Activated naive CD4-positive, alpha-beta T cell treated with Interleukin-2 at 50 U/mL for 16 hours (primary cell): ENCODE measurements around the gene HEPHL1.
"Not testable (repeated sequence)": the region's sequence is repeated elsewhere in the genome, so short reads cannot be mapped to it uniquely, and the experiment has no call there.

ENCODE experiments used
- DNase-seq: peaks from one replicate; pipeline ENCODE4 v3.0.0-alpha.2; 2020

The HEPHL1 gene

DNA sequence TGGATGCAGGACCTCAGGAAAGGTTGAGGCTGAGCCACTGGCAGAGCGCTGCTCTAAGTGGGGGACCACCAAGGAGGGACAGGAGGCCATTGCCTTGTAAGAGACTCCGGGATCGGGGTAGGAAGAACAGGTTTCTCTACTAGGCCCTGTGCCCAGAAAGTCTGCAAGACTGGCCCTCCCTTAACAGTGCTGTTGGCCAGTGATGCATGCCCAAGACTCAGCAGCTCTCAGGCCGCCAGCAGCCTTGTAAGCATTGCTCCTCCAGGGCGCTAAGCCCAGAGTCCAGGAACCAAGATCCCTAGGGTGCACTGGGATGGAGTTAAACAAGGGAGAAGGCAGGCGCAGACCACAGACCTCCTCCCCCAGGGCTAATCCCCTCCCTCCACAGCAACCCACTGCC, 68.2 kb downstream of the HEPHL1 start:
- DNase-seq = no peak

DNA sequence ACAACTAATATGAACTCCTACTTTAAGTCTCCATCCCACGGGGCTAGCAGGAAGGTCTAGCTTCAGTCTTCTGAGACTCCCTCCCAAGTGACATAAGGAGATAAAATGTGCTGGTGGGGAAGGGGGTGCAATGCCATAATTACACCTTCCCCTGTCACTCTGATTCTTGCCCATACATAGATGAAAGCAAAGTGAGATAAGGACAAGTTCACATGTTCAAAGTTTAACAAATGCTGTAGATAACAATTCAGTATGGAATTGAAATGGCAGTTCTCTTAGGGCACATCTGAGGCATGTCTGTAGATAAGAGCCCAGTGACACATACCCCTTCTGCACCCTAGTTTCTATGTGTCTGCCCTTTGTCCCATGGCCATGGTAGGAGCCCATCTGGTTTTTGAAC, 69.2 kb downstream of the HEPHL1 start:
- DNase-seq = no peak

DNA sequence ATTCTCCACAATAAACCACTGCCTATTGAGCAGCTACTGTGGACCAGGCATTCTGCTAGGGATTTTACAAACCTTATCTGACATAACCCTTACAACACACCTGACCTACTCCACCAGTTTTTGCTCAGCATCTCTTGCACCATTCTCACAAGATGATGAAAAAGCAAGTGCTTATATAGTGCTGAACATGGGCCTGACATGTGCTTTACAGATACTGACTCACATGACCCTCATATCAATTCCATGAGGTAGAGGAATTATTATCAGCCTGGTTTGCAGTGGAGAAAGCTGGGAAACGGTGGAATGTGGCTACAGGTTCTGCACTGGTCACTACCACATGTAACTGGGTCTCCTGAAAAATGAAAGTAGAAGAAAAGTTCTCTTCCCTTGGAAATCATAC, 69.9 kb downstream of the HEPHL1 start:
- DNase-seq = no peak

DNA sequence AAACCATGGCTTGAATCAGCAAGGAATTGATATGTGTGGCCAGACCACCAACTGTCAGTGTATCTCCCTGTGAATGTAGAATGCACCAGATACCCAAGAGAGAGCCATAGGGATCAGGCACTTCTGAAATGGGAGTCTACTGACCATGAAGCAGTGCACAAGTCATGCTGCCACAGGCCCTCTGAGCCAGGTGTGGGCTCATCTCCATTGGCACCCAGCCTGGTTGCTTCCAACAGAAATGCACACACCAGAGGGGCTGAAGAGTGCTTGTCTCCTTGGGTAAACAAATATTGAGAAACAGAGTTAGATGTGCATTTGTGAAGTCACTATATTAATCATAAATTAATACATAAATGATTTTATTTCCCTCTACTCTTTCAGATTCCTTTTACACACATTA, 79.1 kb downstream of the HEPHL1 start:
- DNase-seq = no peak

DNA sequence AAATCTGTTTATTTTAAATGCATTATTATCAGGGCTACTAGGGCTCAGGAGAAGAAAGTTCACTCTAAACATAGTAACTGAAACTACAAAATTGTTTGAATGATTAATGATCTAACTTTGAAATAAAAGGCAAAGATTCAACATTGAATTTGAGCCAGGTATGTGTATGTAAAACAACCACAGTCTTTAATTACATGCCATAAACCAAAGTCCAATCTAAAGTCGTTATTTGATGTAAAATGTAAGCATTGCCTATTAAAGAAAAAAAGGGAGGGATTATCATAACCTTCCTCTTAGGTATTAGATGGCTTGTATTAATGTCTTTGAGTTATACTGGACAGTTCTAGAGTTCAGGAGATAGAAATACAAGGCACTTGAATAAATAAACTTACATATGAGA, 82.3 kb downstream of the HEPHL1 start:
- no peak for DNase-seq

DNA sequence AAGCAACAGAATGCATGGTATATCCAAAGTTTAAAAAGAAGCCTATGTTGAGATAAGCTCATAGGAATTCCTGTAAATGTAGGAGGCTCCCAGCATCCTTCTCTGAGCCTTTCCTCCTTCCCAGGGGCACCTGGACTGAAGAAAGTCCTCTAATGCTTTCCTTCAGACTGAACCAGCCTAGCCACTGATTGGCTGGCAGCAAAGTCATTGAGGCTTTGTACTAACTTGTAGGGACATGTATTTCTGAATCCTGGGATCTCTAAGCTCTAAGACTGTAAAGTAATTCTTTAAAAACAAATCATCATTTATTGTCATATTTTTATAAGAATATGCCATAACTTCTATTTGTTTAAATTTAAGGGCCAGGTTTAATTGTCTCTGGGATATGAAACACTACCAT, 83.6 kb downstream of the HEPHL1 start:
- DNase-seq = no peak

DNA sequence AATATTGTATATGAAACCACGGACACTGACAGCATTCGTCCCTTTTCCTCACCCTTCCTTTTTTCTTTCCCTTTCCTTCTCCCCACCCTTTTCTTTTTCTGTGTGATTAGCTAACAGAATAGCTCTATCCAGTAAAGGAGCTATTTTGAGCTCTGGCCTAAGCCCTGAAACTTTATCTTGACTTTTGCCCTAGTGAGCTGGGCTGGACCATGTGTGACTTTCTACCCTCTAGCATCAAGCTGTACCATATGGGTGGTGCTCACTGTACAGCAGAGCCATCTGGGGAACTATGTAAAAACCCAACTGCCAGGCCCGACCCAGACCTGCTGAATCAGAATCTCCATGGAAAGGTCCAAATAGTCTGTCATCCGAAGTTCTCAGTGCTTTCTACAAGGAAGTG, 85.6 kb downstream of the HEPHL1 start:
- DNase-seq = no peak

DNA sequence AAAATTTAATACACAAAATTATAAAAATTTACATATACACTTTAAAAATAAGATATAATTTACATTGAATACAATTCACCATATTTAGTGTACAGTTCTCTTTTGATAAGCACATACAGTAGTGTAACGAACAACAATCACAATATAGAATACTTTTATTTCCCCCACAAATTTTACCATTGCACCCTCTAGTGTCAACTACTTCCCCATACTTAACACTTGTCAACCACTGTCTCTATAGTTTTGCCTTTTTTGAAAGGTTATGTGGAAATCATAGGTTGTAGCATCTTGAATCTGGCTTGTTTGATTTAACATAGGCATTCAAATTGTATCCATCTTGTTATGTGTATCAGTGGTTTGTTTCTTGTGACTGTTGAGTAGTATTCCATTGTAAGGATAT, 86.2 kb downstream of the HEPHL1 start:
- no peak for DNase-seq

DNA sequence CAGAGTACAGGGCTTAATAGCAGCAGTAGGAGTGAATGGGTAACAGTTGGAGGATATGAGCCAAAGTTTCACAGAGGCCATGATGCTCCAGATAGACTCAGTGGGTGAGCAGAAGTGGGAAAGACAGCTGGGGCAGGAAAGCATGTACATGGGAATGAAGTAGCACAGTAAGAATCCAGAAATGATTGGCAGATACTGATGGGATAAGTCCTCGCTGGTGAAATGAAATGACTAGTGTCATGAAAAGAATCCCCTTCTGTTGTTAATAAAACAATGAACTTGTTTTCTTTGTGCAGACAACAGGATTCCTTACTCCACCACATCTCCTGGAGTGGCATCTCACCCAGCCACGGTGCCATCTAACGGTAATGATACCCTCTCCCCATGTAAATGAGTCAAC, 90.1 kb downstream of the HEPHL1 start:
- DNase-seq = no peak

DNA sequence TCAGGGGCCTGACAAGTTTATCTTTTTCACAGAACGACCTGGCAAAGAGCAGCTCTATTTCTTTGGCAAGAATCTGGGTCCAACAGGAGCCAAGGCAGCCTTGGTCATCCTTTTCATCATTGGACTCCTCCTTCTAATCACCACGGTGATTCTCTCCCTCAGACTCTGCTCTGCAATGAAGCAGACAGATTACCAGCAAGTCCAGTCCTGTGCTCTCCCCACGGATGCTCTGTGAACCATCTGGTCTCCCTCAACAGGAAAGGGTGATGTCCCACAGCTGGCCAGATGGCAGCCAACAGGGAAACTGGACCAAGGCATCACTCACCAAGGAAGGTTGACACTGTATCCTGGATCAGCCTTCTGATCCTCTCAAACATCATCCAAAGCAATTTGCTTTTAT, 90.5 kb downstream of the HEPHL1 start:
- no peak for DNase-seq

DNA sequence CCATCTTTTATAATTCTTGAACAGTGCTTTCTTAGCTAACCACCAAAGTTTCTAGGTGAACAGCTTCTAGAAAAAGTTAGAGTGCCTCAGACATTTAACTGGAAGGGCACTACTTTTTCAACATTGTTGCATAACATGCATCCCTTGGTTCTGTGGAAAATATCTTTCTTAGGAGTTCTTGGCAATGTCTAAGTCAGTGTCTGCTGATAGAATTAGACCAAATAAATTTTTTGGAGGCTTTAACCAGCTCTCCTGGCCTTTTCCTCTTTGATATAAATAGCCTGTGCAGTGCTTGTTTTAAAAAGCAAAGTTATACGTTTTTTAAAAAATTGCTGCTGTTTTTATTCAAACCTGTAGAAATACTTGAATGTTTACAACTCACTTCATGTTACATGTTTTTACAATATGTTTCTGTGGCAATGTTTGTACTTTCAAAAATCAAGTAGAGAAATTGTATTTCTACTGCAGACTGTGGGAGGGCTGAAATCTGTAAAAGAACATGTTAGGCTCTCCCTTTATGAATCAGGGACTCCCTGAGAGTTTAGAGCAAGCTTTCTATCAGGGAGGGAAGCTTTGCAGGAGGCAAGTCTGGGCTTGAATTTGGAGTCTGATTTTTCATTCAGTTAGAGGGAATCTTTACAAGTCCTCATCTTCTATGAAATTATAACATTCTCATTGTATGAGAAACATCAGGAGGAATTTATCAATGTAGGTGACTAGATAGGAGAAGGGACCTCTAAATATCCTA, 91.2 kb downstream of the HEPHL1 start:
- DNase-seq = no peak

DNA sequence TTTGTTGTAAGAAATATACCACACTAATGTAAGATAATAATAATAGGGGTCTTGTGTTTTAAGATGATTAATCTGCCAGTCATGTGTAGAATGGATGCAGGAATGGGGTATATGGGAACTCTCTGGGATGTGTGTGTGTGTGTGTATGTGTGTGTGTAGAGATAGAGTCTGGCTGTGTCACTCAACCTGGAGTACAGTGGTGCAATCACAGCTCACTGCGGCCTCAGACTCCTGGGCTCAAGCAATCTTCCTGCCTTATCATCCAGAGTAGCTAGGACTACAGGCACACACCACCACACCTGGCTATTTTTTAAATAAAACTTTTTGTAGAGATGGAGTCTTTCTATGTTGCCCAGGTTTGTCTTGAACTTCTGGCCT, 96.0 kb downstream of the HEPHL1 start:
- no peak for DNase-seq

DNA sequence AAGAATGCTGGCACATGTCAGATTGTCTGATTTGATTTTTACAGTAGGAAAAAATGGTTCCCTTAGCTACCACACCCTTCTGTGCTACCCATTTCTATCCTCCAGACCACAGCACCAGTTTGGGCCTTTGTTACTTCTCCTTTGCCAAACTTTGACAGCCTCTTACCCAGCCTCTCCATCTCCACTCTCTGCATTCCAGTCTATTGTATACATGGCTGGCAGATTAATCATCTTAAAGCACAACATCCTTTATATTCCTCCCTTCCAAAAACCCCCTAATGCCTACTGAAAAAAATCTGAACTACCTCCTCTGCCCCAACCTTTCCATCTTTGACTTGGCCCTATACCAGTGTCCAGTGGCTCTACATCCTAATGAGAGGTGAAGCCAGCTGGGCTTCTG, 96.7 kb downstream of the HEPHL1 start:
- DNase-seq = no peak

DNA sequence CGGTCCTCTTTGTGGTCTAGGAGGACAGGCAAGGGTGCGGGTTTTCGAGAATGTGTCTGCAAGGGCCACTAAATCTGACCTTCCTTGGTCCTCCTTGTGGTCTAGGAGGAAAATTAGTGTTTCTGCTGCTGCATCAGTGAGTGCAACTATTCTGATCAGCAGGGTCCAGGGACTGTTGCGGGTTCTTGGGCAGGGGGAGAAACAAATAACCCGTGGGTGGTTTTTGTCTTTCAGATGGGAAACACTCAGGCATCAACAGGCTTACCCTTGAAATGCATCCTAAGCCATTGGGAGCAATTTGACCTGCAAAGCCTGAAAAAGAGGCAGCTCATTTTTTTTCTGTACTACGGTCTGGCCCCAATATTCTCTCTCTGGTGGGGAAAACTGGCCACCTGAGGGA, 98.5 kb downstream of the HEPHL1 start:
- DNase-seq = not testable (repeated sequence)

DNA sequence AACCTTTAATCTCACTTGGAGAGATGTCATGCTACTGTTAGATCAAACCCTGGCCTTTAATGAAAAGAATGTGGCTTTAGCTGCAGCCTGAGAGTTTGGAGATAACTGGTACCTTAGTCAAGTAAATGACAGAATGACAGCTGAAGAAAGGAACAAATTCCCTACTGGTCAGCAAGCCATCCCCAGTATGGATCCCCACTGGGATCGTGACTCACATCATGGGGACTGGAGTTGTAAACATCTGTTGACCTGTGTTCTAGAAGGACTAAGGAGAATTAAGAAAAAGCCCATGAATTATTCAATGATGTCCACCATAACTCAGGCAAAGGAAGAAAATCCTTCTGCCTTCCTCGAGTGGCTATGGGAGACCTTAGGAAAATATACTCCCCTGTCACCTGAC, 99.4 kb downstream of the HEPHL1 start:
- DNase-seq = not testable (repeated sequence)

DNA sequence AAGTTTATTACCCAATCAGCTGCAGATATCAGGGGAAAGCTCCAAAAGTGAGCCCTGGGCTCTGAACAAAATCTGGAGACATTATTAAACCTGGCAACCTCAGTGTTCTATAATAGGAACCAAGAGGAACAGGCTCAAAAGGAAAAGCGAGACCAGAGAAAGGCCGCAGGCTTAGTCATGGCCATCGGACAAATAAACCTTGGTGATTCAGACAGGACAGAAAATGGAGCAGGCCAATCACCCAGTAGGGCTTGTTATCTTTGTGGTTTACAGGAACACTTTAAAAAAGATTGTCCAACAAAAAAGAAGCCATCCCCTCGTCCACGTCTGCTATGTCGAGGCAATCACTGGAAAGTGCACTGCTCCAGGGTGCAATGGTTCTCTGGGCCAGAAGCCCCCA, 99.8 kb downstream of the HEPHL1 start:
- no peak for DNase-seq

DNA sequence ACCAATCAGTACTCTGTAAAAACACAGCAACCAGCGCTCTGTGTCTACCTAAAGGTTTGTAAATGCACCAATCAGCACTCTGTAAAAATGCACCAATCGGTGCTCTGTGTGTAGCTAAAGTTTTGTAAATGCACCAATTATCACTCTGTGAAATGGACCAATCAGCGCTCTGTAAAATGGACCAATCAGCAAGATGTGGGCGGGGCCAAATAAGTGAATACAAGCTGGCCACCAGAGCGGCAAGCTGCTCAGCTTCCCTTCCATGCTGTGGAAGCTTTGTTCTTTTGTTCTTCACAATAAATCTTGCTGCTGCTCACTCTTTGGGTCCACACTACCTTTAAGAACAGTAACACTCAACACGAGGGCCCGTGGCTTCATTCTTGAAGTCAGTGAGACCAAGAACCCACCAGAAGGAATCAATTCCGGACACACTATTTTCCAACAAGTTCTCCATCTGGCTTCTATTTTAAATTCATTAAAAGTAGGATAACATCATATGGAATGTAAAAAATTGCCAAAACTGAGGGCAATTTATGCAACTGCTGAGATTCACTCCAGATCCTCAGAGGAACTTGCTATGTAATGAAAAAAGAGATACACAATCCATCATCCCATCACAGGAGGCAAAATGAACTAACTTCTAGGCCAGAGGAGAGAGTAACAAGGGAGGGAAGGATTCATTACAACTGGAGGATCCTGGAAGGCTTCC, 104.4 kb downstream of the HEPHL1 start:
- DNase-seq = no peak

DNA sequence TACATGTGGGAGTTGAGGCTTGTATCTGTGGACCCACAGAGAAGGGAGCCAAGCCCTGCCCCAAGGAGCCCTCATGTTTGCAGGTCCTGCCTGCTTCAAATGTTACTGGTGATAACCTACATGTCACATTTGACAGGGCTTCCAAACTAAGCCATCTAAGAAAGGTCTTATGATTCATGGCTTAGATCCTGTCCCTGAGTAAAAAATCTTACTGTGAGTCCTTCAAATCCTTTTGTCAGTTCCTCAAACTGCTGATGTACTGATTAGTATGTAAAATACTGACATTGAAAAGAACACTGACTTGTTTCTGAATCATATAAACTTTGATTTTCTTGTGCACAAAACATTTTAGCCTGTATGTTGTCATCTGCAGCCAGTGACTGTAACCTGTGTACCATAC, 106.5 kb downstream of the HEPHL1 start:
- DNase-seq = no peak

DNA sequence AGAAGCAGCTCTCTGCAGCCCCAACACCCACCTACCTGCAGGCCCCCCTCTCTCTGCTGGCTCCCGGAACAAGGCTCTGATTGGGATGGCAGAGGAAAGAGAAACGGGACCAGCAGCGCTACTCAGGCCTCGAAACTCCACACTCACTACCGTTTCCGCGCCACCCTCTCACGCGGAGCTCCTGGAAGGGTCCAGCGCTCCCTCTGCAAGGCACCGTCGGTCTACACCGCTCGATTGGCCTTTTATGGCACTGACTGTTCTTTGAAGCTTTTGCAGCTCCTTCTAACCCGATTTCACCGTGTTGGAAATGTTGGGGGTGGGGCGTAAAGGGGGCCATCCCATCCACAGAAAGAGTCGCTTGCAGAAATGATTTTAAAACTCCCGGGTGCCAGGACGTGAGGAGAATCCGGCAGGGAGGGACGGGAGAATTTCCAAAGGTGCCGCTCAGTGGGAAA, 107.2 kb downstream of the HEPHL1 start:
- no peak for DNase-seq

DNA sequence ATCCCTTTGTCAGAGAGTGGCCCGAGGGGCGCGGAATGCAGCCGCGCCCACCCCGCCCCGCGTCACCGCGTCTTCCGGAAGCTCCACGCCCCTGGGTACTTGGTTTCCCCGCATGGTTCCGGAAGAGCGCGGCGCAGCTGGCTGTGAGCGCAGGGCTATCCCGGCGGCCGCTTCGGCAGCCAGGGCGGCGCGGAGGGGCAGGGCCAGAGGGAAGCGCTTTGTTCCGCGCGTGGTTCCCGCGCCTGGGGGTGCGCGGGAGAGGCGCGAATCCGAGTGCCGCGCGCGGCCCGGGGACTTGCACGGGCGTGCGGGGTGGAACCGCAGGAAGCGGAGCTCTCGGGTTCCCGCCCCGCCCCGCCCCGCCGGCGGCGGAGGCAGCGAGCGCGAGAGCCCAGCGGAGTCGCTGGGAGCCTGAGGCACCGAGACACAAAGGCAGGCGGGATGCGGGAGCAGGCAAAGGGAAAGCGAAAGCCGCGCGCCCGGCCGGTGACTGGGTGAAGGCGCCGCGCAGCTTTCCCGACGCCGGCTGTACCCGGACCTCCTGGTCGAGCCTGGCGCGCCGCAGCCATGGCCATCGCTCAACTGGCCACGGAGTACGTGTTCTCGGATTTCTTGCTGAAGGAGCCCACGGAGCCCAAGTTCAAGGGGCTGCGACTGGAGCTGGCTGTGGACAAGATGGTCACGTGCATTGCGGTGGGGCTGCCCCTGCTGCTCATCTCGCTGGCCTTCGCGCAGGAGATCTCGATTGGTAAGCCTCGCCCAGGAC, 107.8 kb downstream of the HEPHL1 start, which contains the start of gene PANX1:
Gene PANX1 (plus strand): TSS at position 96 of the 766 bp plus-strand sequence. CDS start 472 bp downstream, at position 568.
- peak; percentile 78 for DNase-seq

DNA sequence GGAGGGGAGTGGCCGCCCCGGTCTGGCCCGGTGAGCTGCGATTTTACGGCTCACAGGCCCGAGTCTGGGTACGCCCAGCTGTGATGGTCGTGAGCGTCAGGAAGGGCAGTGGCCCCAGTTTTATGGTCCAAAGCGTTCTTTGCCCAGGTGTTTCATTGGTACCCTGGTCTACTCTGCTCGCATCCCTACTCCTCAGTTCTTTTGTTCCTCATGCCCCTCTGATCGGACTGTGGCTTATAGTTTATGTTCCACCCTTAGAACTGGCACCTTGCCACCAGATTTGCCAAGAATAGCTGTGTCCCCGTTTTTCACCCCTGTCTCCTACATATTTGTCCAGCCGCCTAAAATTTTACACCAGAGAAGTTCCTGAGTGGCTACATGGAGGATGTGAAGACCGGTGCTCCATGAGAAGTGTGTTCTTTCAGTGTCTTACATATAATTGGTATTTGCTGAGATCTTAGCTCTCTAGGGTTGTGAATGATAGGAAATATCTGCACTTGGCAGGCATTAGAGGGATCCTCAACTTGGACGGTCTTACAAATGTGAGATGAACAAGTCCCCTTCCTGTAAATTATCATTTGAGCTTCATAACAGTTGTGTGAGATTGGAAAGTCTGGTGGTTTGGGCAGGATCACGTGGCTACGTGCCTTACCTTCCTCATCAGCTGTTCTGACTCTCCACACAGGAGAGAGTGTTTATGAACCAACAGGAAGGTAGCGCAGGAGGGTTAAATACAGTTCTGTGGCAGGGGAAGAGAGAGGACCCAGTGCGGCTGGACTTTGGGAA, 108.6 kb downstream of the HEPHL1 start:
- DNase-seq = no peak

DNA sequence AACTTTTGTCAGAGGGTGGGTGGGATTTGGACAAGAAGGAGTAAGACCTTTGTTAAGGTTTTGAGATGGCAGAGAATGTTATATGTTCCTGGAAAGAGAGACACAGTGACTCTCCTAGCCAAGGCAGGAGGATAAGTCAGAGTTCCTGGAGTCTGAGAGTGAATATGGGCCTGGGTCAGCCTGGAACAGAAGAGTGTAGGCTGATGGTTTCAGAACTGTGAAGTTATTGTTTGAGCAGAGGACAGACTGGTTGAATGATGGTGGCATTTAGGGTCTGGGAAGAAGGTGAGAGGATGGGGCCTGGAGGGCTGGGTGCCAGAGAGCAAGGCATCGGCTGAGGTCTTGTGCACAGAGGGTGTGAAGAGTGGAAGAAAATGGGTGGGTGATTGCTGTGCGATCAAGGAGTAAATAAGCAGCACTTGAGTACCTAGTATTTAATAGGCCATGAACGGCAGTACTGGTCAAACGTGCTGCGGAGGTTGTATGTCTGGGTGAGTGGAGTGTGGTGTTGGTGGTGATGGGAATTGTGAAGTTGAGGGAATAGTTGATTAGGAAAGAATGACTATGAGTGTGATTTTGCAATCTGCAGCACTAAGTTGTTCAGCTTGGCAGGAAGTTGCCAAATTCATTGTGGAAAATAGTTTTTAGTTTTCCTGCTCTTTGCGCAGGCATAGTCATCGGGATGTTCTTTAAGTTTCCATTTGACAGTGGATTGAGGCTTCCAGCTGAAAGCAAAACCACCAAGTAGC, 109.3 kb downstream of the HEPHL1 start:
- no peak for DNase-seq
